Mucosa of gallbladder (tissue), 1 donor: ENCODE measurements around the gene GATD1. TPM values are rescaled to one million over a fixed set of nuclear protein-coding genes. Genes with fewer than 3 reads are reported as not detected.
"Not testable (repeated sequence)": the region's sequence is repeated elsewhere in the genome, so short reads cannot be mapped to it uniquely, and the experiment has no call there.

Experiments
- DNase-seq: peaks from one replicate; pipeline ENCODE4 v3.0.0-alpha.2; 2020; ENCODE audit warnings: low spot score
- total RNA-seq: library from RNA; stranded (reverse); gene quantifications from one replicate; pipeline ENCODE4 v1.2.1, GENCODE V29; 2021
- donor health status: DM: no; HTN: no; CAD: no.

The GATD1 gene
- total RNA-seq, 1 donor from 2014 or later, result 85.9 TPM

DNA sequence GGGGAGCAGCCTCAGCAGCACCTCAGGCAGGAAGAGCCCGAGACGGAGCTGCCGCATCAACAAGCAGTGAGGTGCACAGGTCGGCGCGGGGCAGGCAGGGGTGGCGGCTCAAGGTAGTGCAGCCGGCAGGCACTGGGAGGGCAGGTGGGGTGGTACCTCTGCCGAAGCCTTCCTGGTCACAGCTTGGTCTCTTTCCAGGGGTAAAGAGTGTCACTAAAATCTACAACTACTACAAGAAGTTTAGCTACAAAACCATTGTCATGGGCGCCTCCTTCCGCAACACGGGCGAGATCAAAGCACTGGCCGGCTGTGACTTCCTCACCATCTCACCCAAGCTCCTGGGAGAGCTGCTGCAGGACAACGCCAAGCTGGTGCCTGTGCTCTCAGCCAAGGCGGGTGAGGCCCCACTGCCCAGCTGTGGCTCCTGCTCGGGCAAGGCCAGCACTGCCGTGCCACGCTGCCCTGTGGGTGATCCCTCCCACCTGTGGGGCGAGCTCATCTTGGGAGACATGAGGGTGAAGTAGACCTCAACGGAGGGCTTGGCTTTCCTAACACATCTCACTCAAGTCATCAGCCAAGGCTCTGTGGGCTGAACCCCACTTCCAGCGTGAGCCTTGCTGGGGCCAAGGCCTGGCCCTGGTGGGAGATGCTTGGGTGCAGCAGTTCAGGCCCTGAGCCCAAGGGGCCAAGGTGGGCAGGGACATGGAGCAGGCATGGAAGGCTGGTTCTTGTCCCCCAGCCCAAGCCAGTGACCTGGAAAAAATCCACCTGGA lies 13.6 kb downstream of the GATD1 start:
- no peak for DNase-seq

DNA sequence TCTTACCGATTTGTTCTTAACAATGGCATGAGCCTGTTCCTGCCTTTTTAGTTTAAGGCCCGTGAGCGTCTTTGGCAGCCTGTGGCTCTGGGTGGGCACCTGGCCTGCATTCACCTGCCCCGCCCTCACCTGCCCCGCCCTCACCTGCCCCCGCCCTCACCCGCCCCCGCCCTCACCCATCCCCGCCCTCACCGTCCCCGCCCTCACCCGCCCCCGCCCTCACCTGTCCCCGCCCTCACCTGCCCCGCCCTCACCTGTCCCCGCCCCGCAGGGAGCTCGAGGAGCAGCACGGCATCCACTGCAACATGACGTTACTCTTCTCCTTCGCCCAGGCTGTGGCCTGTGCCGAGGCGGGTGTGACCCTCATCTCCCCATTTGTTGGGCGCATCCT lies 14.2 kb downstream of the GATD1 start:
- DNase-seq, result no peak

- DNase-seq, result no peak
These were observed 14.7 kb downstream of the GATD1 start for GRCh38 chr11:762421-763072.

DNA sequence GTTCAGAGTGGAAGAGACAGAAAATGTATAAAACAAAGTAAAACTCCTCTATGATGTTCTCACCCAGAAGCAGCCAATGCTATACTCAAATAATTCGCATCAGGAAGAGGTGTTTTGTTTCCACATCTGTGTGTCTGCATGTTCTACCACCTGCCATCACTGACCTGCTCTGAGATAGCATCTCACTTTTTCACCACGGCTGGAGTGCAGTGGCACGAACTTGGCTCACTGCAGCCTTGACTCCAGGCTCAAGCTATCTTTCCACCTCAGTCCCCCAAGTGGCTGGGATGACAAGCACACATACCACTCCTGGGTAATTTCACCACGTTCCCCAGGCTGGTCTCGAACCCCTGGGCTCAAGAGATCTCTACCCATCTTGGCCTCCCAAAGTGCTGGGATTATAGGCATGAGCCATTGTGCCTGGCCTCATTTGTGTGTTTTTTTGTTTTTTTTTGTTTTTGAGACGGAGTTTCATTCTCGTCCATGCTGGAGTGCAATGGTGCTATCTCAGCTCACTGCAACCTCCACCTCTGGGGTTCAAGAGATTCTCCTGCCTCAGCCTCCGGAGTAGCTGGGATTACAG lies 15.7 kb downstream of the GATD1 start:
- DNase-seq, result no peak

DNA sequence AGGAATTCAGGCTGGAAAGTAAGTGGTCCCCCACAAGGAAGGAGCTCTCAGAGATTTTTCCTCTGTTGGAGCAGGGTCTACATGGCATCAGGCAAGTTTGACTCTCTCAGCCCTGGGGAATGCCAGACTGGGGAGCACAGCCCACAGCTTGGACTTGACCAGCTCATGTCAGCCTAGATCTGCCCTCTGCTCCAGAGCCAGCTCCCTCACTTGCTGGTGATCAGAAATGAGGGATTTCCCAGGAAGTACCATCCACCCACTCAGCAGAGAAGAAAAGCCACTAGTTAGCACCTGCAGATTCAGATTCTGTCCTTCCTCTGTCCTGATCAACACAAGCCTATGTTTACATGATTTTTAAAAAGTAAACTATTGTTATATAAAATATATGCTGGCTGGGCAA lies 17.1 kb downstream of the GATD1 start:
- DNase-seq, result no peak

- DNase-seq, result no peak
These were observed 27.6 kb downstream of the GATD1 start for GRCh38 chr11:749731-750130.

GRCh38 chr11:748007-748359 lies 29.3 kb downstream of the GATD1 start:
- no peak for DNase-seq

DNA sequence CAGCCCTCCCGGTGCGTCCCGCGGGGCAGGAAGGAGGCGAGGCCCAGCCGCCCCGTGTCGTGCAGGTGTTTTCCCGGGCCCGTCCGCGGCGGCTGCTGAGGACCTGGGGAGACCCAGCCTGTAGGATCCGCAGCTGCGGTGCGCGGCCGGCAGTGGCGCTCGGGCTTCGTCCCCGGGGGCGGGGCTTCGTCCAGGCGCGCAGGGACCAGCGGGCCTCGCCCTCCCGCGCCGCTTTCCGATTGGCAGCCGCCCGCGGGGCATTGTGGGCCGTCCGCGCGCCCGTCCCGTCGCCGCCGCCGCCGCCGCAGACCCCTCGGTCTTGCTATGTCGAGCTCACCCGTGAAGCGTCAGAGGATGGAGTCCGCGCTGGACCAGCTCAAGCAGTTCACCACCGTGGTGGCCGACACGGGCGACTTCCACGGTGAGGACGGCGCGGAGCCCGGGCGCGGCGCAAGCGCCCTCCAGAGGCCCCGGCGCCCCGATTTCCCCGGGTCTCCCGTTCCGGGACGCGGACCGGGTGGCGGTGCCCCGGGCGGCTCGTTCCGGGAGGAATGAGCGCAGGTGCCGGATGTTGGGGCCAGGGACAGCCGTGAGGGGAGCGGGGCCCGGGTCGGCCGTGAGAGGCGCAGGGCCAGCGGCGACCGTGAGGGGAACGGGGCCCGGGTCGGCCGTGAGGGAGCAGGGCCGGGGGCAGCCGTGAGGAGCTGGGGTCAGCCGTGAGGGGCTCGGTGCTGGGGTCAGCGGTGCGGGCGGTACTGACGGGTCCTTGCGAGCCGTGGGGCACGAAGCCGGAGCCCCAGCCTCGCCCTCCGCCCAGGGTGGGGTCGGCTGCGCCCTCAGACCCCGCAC lies 29.9 kb downstream of the GATD1 start, which contains the start of gene TALDO1:
TSS of gene TALDO1 (plus strand) at position 307 of the 849 bp plus-strand sequence. CDS start at position 325, 18 bp downstream.
- DNase-seq, result peak; percentile 90

DNA sequence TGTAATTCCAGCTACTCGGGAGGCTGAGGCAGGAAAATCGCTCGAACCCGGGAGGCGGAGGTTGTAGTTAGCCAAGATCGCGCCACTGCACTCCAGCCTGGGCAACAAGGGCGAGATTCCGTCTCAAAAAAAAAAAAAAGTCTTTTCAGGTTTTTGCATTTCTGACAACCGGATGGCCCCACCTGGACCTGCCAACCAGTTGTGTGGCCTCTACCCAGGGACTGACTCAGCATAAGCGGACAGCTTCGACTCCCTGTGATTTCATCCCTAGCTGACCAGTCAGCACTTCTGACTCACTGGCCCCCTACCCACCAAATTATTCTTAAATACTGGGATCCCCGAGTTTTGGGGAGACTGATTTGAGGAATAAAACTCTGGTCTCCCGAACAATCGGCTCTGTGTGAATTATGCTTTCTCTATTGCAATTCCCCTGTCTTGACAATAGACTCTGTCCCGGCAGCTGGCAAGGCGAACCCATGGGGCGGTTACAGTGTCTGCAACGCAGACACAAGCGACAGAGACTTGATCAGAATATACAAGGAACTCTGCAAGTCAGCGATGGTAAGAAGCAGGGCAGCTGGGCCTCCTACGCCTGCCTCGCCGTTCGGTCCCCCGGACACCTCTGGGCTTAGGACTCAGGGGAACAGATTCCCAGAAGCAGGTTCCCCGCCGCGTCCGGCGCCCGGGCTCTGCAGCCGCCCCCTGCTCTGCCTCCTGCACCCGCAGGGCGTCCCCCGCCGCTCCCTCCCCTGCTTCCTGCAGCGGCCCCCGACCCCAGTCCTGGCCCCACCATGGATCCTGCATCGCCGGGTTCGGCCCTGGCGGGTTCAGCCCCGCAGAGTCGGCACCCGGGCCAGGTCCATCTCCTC lies 30.8 kb downstream of the GATD1 start:
- no peak for DNase-seq

GRCh38 chr11:745428-745827 lies 31.9 kb downstream of the GATD1 start:
- no peak for DNase-seq

- no peak for DNase-seq
These were observed 34.6 kb downstream of the GATD1 start for GRCh38 chr11:742571-743201.

DNA sequence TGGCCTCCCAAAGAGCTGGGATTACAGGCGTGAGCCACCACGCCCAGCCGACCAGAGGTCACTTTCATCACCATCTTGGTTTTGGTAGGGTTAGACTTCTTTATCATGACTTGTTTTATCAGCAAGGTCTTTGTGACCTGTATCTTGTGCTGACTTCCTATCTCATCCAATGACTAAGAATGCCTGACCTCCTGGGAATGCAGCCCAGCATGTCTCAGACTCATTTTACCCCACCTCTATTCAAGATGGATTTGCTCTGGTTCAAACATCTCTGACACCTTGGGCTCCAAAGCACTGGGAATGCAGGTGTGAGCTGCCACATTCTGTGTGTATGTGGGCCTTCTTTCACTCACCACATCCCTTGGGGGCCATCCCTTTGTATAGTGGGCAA lies 35.1 kb downstream of the GATD1 start:
- no peak for DNase-seq

- DNase-seq, result not testable (repeated sequence)
These were observed 39.4 kb downstream of the GATD1 start for GRCh38 chr11:737899-738298.

- no peak for DNase-seq
These were observed 39.9 kb downstream of the GATD1 start for GRCh38 chr11:737366-737765.

- DNase-seq, result not testable (repeated sequence)
These were observed 42.7 kb downstream of the GATD1 start for GRCh38 chr11:734541-734940.

GRCh38 chr11:733072-733471 lies 44.2 kb downstream of the GATD1 start:
- DNase-seq, result no peak

DNA sequence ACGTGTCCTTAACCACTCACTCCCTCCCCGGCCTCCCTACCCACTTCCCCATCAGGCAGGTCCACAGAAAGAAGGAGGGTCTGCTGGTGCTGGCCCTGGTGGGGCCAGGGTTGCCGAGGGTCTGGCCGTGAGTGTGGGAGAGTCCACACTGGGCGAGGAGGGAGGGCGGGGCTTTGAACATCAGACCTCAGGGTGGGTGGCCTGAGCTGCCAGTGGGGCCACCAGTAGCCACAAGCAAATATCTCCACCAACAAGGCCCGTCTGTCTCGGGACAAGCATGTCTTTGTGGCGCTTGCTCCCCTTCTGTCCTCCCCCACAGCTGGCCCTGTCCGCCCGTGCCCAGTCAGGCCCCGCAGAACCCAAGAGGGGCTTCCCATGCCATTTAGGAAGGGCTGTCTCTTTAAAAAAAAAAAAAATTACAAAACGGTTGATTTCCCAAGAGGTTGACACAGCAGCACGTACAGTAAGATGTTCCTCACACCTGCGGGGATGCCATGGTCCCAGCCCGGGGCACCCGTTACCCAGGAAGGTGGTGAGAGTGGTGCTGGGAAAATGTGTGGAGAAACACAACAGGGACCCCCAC lies 47.7 kb downstream of the GATD1 start:
- no peak for DNase-seq

DNA sequence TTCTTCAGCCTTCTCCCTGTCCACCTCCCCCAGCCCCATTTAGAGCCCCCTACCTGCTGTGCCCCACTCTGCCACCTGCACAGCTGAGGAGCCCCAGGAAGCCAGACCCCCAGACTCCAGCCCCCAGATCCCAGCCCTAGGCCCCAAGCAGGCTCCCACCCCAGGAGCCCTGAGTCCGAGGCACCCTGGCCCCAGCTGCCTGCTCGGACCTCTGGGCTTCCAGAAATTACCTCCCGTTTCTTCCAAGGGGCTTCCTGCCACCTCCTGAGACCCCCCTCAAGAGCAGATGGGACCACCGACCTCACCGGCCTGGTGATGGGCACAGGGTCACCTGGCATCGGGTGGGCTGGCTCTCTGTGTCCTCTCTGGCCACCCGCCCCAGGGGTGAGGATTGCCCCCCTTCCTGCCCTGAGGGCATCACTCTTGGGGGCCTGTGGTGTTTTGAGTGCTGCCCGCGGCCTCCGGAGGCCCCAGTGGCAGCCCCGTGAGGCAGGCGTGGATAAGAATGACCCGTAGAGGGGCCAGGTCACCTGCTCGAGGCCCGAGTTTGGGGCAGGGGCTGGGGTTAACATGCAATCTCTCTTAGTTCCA lies 48.3 kb downstream of the GATD1 start:
- no peak for DNase-seq

DNA sequence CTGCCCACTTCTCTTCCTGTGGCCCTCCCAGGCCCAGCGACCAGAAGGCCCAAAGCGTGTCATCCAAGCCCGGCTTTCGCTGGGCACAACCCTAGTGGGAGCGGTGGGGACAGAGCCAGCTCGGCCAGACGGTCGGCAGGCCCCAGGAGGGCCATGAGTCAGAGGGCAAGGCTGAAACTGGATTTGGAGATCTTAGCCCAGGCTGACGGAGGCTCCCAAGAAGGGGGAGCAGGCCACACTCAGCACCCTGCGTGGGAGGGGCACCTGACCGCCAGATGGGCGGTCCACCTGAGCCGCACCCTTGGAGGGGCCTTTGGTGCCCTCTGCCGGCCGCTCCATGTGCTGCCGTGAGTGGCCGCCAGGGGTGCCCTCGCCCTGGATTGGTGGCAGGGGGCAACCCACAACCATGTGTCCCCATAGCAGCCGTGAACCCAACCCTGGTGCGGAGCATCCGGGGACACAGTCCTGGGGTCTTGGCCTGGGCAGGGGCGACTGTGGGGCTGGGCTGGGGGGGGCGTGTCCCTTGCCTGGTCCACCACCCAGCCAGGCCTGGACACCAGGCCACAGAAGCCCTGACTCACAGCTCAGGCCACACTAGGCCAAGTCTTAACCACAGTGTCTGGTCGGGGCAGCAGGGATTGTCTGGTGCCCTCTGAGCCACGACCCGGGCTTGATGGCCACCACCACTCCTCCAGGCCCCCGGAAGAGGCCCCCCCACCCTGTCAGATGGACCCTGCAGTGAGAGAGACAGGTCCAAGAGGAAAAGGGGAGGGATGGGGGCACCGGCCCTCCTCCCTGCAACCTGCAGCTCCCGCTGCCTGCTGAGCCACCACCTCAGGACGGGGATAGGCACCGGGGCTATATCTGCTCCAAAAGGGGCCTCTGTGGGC lies 49.2 kb downstream of the GATD1 start:
- peak; percentile 73 for DNase-seq
